ENCODE measurements around the gene SRSF11.

The SRSF11 gene

DNA sequence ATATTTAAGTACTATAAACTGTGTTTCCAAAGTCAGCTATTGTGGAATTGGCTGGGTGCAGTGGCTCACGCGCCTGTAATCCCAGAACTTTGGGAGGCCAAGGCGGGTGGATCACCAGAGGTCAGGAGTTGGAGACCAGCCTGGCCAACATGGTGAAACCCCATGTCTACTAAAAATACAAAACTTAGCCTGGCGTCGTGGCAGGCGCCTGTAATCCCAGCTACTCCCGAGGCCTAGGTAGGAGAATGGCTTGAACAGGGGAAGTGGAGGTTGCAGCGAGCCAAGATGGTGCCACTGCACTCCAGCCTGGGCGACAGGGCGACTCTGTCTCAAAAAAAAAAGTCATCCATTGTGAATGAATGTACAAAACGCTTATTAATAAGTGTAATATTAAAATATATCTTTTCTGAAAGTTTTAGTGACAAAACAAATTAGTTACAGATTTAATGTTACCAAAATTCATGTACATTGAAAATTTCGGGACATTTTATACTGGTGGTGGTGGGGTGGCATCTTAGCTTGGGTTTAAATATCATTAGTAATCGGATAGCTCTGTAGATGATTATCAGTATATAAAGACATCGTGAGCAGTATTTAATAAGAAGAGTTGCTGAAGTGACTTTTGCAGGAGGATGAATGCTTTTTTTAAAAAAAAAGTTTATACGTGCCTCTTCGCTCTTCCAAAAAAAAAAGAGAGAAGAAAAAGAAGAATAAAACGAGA is 503 bp upstream of the SRSF11 start:
- H3K4me1 ChIP-seq (ENCODE audit: insufficient read depth, insufficient read length) = no peaks in the 10 kb centered on the region
- TF ChIP-seq YY1 (IDR thresholded peaks at IDR 0.05; ENCODE audit: insufficient read depth, insufficient read length) (no peak), ZNF274 (IDR thresholded peaks at IDR 0.05; ENCODE audit: low read depth, low read length) (no peak)
- peak overlapping the region; percentile 61 for H3K9ac ChIP-seq (ENCODE audit: insufficient read length, low read depth)
- DNase-seq (ENCODE audit: low read depth, low spot score) = no peak
- peak overlapping the region; percentile 88 for H3K4me3 ChIP-seq (ENCODE audit: insufficient read length, low read depth)
- H3K9me3 ChIP-seq (ENCODE audit: insufficient read depth, low read length) = no peaks in the 10 kb centered on the region
- peaks cover 63% of the 10 kb centered on the region for H3K36me3 ChIP-seq (ENCODE audit: insufficient read depth, insufficient read length, low read length)
- H3K27me3 ChIP-seq (ENCODE audit: insufficient read depth, insufficient read length) = no peaks in the 10 kb centered on the region

DNA sequence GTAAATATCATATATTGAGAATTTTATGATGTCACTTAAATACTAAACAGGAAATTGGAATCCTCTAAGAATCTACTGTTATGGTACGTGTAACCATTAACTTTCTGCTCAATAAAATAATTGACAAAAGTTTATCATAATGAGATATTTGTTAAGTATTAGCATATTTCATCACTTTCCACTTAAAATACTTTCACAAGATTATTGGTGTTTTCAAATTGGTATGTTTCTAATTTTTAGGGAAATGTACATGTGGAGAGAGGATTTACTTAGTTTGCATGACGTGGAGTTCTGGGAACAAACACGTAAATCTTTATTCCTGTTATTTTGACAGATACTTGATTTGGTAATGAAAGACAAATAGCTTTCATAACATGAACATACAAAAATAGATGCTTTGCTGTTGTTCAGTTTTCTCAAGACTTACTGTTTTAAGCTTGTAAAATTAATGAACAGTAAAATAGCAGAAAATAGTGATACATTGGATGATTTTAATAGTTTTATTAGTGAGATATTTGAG is 1.6 kb downstream of the SRSF11 start:
- H3K36me3 ChIP-seq (ENCODE audit: insufficient read depth, insufficient read length, low read length) = peaks cover 61% of the 10 kb centered on the region
- TF ChIP-seq SUZ12 (IDR thresholded peaks at IDR 0.05; ENCODE audit: extremely low read depth, insufficient read depth, insufficient read length) (no peak), ZNF274 (IDR thresholded peaks at IDR 0.05; ENCODE audit: low read depth, low read length) (no peak), YY1 (IDR thresholded peaks at IDR 0.05; ENCODE audit: insufficient read depth, insufficient read length) (no peak)

DNA sequence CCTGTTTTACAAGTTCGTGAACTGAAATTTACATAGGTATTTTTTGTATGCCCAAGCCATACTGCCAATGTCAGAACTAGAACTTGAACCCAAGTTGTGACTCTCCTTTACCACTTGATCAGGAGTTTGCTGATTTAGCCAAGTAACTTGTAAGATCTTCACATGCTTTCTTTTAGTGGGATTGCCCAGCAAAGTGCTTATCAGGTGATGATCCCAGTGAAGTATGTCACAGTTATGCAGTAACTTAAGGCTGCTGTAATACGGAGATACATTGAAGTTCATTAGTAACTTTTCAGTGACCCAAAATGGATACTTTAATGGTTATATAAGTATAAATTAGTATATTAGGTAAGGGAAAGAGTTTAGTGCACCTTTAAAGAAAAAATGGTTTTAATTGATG is 3.8 kb downstream of the SRSF11 start:
- Histone ChIP-seq H3K36me3 (ENCODE audit: insufficient read depth, insufficient read length, low read length) (peaks cover 77% of the 10 kb centered on the region), H3K9ac (ENCODE audit: insufficient read length, low read depth) (no peak overlapping the region), H3K27me3 (ENCODE audit: insufficient read depth, insufficient read length) (no peaks in the 10 kb centered on the region), H3K4me1 (ENCODE audit: insufficient read depth, insufficient read length) (no peaks in the 10 kb centered on the region), H3K4me3 (ENCODE audit: insufficient read length, low read depth) (no peak overlapping the region), H3K9me3 (ENCODE audit: insufficient read depth, low read length) (no peaks in the 10 kb centered on the region)
- no peak for DNase-seq (ENCODE audit: low read depth, low spot score)
- no peak for TF ChIP-seq SUZ12 (IDR thresholded peaks at IDR 0.05; ENCODE audit: extremely low read depth, insufficient read depth, insufficient read length)

More for the DNA sequence above, 1.6 kb downstream of the SRSF11 start:
- Histone ChIP-seq H3K4me1 (ENCODE audit: insufficient read depth, insufficient read length) (no peaks in the 10 kb centered on the region), H3K9ac (ENCODE audit: insufficient read length, low read depth) (peak overlapping the region; percentile 97), H3K4me3 (ENCODE audit: insufficient read length, low read depth) (peak overlapping the region; percentile 88), H3K27me3 (ENCODE audit: insufficient read depth, insufficient read length) (no peaks in the 10 kb centered on the region), H3K9me3 (ENCODE audit: insufficient read depth, low read length) (no peaks in the 10 kb centered on the region)
- no peak for DNase-seq (ENCODE audit: low read depth, low spot score)

DNA sequence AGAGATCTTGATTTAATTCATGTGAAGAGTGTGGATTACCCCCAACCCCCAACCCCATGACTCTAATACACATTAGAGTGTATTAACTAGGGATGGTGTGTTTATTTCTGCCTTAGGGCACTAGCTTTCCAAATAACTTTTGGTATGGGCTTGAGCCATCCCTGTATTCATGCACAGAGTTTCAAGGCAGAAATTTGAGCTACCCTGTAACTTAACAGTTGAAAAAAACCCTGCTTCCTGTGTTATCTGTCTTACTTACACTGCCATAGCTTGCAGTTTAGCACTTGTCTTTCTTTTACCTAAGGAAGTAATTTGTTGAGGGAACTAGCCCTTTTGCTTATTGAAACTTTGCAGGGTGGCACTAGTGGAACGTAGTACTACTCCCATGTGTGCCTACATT is 6.3 kb downstream of the SRSF11 start:
- peaks cover 93% of the 10 kb centered on the region for H3K36me3 ChIP-seq (ENCODE audit: insufficient read depth, insufficient read length, low read length)
- no peaks in the 10 kb centered on the region for H3K4me1 ChIP-seq (ENCODE audit: insufficient read depth, insufficient read length)
- no peak for DNase-seq (ENCODE audit: low read depth, low spot score)
- TF ChIP-seq YY1 (IDR thresholded peaks at IDR 0.05; ENCODE audit: insufficient read depth, insufficient read length) (no peak), SUZ12 (IDR thresholded peaks at IDR 0.05; ENCODE audit: extremely low read depth, insufficient read depth, insufficient read length) (no peak), ZNF274 (IDR thresholded peaks at IDR 0.05; ENCODE audit: low read depth, low read length) (no peak)
- no peaks in the 10 kb centered on the region for H3K27me3 ChIP-seq (ENCODE audit: insufficient read depth, insufficient read length)
- H3K9me3 ChIP-seq (ENCODE audit: insufficient read depth, low read length) = no peaks in the 10 kb centered on the region
- no peak overlapping the region for H3K9ac ChIP-seq (ENCODE audit: insufficient read length, low read depth)
- no peak overlapping the region for H3K4me3 ChIP-seq (ENCODE audit: insufficient read length, low read depth)

DNA sequence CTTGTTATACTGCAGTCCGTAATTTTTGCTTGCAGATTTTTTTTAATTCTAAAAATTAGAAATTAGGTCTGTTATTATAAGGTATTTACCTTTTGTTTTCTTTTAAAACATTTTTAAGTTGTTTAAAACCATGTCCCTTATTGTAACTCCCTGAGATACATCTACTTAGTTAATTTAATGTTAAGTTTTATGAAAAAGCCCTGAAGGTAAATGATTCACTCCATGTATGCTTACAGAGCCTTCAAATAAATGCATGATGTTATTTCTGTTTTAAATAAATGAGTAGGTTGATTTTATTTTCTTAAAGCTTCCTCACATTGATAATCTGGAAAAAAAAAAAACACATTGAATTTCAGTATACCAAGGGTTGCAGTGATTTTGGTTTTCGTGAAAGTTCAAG is 7.5 kb downstream of the SRSF11 start:
- TF ChIP-seq YY1 (IDR thresholded peaks at IDR 0.05; ENCODE audit: insufficient read depth, insufficient read length) (no peak), SUZ12 (IDR thresholded peaks at IDR 0.05; ENCODE audit: extremely low read depth, insufficient read depth, insufficient read length) (no peak)
- no peak for DNase-seq (ENCODE audit: low read depth, low spot score)
- Histone ChIP-seq H3K9ac (ENCODE audit: insufficient read length, low read depth) (no peak overlapping the region), H3K4me1 (ENCODE audit: insufficient read depth, insufficient read length) (no peaks in the 10 kb centered on the region), H3K9me3 (ENCODE audit: insufficient read depth, low read length) (no peaks in the 10 kb centered on the region), H3K27me3 (ENCODE audit: insufficient read depth, insufficient read length) (no peaks in the 10 kb centered on the region), H3K36me3 (ENCODE audit: insufficient read depth, insufficient read length, low read length) (peaks cover 92% of the 10 kb centered on the region), H3K4me3 (ENCODE audit: insufficient read length, low read depth) (no peak overlapping the region)

DNA sequence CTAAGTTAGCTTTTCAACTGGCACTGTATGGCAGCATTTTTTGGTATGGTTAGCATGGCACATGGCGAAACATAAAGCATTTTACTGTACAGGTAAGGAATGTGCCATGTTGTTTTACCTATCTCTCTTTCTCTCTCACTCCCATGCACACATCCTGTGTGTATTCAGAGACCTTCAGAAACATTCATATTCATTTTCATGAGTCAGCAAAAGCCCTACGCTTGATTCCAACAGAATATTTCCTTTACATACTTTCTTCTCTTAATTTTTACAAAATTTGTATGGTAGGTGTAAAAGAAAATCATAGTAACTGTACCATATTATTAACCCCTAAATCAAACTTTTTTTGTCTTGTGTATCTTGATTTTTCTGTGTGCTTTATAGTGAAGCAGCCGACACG is 10.3 kb downstream of the SRSF11 start:
- Histone ChIP-seq H3K27me3 (ENCODE audit: insufficient read depth, insufficient read length) (no peaks in the 10 kb centered on the region), H3K9ac (ENCODE audit: insufficient read length, low read depth) (no peak overlapping the region), H3K36me3 (ENCODE audit: insufficient read depth, insufficient read length, low read length) (peaks cover 95% of the 10 kb centered on the region), H3K9me3 (ENCODE audit: insufficient read depth, low read length) (no peaks in the 10 kb centered on the region), H3K4me1 (ENCODE audit: insufficient read depth, insufficient read length) (no peaks in the 10 kb centered on the region), H3K4me3 (ENCODE audit: insufficient read length, low read depth) (no peak overlapping the region)
- TF ChIP-seq ZNF274 (IDR thresholded peaks at IDR 0.05; ENCODE audit: low read depth, low read length) (no peak), SUZ12 (IDR thresholded peaks at IDR 0.05; ENCODE audit: extremely low read depth, insufficient read depth, insufficient read length) (no peak), YY1 (IDR thresholded peaks at IDR 0.05; ENCODE audit: insufficient read depth, insufficient read length) (no peak)
- no peak for DNase-seq (ENCODE audit: low read depth, low spot score)

DNA sequence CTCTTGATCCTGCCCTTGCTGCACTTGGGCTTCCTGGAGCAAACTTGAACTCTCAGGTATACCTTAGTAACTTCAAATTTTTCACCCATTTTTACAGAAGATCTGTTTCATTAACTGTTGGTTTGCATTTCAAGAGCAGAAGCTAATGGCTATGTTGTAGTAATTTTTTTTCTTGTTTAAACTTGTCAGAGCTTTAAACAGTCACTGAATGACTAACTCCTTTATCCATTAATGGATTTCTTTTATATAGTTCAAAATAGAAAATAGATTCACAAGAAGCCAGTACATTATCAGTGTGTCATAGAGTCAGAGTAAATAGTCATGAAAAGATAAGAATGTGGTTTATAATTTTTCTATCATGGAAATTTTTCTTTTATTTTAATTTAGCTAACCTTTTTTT is 13.6 kb downstream of the SRSF11 start:
- no peaks in the 10 kb centered on the region for H3K9me3 ChIP-seq (ENCODE audit: insufficient read depth, low read length)

More for the DNA sequence above, 13.6 kb downstream of the SRSF11 start:
- no peak for DNase-seq (ENCODE audit: low read depth, low spot score)
- H3K9ac ChIP-seq (ENCODE audit: insufficient read length, low read depth) = no peak overlapping the region
- H3K4me3 ChIP-seq (ENCODE audit: insufficient read length, low read depth) = no peak overlapping the region
- no peaks in the 10 kb centered on the region for H3K4me1 ChIP-seq (ENCODE audit: insufficient read depth, insufficient read length)
- H3K36me3 ChIP-seq (ENCODE audit: insufficient read depth, insufficient read length, low read length) = peaks cover 99% of the 10 kb centered on the region
- no peaks in the 10 kb centered on the region for H3K27me3 ChIP-seq (ENCODE audit: insufficient read depth, insufficient read length)
- TF ChIP-seq SUZ12 (IDR thresholded peaks at IDR 0.05; ENCODE audit: extremely low read depth, insufficient read depth, insufficient read length) = no peak
- no peak for TF ChIP-seq YY1 (IDR thresholded peaks at IDR 0.05; ENCODE audit: insufficient read depth, insufficient read length)
- TF ChIP-seq ZNF274 (IDR thresholded peaks at IDR 0.05; ENCODE audit: low read depth, low read length) = no peak

All from NT2/D1 (cell line).